GM12872 (cell line): Measurements from ENCODE around the gene JARID2.

Experiments
- TF ChIP-seq, protein P1 (sequence below): IDR thresholded peaks from 3 replicates; pipeline ENCODE4 v1.5.1; 2011; ENCODE audit warnings: low read depth, mild to moderate bottlenecking, low read length, moderate library complexity; ENCODE audit not compliant: insufficient read depth

The JARID2 gene

DNA sequence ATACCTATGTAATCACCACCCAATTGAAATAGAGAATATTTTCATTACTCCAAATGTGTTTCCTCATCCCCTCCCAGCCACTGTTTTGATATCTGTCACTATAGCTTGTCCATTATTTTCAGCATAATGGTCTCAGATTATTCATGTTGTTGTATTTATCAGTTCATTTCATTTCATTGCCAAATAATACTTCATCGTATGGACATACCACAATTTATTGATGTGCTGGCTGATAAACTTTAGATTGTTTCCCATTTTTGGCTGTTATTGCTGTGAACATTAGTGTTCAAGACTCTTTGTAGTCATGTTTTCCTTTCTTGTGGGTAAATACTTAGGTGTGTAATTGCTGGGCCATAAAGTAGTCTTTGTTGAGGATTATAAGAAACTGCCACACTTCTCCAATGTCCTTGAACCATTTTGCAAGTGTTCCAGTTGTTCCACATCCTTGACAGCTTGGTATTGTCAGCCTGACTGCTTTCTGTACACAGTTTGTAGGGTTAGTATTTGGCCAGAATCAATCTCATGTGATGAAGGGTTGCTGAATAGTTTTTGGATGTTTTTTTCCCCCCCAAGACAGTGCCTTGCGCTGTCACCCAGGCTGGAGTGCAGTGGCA lies 44.3 kb downstream of the JARID2 start:
- TF ChIP-seq, protein P1, sequence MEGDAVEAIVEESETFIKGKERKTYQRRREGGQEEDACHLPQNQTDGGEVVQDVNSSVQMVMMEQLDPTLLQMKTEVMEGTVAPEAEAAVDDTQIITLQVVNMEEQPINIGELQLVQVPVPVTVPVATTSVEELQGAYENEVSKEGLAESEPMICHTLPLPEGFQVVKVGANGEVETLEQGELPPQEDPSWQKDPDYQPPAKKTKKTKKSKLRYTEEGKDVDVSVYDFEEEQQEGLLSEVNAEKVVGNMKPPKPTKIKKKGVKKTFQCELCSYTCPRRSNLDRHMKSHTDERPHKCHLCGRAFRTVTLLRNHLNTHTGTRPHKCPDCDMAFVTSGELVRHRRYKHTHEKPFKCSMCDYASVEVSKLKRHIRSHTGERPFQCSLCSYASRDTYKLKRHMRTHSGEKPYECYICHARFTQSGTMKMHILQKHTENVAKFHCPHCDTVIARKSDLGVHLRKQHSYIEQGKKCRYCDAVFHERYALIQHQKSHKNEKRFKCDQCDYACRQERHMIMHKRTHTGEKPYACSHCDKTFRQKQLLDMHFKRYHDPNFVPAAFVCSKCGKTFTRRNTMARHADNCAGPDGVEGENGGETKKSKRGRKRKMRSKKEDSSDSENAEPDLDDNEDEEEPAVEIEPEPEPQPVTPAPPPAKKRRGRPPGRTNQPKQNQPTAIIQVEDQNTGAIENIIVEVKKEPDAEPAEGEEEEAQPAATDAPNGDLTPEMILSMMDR = no peak

DNA sequence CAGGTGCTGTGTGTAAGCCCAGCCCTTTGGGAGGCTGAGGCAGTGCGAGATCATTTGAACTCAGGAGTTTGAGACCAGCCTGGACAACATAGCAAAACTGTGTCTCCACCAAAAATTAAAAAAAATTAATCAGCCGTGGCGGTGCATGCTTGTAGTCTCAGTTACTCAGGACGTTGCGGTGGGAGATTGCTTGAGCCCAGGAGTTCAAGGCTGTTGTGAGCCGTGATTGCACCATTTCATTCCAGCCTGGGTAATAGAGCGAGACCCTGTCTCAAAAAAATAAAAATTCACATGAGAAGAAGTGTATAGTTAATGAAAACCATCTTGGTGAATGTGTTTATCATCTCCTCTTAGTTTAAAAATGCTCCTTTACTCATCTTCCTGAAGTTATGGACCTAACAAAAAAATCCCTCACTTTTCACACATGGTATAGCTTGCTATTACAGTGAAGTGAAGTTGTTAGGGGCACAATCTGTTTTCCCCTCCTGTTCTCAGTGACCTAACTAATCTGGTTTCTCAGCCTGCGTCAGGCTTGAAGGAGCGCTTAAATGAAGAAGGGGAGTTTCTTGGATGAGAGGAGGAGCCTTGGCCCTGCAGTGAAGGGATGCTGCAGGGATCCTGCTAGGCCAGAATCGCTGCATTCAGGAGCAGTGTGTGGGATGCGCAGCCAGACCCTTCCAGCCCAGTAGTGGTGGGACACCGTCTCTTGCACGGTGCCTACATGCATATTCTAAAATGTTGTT lies 45.3 kb downstream of the JARID2 start:
- TF ChIP-seq, protein P1 = no peak

DNA sequence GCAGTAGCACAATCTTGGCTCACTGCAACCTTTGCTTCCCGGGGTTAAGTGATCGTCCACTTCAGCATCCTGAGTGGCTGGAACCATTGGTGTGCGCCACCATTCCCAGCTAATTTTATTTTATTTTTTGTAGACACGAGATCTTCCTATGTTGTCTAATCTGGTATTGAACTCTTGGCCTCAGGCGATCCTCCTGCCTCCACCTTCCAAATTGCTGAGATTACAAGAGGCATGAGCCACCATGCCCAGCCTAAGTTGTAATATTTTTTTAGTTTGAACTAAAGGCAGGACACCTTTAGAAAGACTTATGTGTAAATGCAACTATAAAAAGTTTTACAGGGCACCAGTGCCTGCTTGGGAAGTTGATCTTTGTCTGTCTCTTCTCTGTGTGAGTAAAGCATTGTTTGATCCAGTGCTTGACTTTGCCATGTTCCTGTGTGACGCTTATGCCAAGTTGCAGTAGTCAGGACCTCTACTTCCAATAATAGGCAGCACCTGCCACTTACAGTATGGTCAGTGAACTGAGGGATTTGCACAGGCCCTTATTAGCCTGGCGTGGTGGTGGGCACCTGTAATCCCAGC lies 46.9 kb downstream of the JARID2 start:
- TF ChIP-seq, protein P1 = no peak

DNA sequence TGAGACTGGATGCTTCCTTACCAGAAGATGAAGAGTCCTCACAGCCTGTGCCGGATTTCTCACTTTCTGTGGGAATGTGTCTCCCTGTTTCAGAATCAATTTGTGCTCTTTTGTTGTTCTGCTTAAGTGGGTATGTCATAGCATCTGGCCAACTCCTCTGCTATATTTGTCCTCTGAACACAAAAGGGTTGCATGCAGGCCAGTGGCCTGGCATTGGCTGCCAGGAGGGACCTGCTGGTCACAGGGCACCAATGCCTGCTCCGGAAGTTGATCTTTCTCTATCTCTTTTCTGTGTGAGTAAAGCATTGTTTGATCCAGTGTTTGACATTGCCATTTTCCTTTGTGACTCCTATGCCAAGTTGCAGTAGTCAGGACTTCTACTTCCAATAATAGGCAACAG lies 47.8 kb downstream of the JARID2 start:
- TF ChIP-seq, protein P1 = no peak

DNA sequence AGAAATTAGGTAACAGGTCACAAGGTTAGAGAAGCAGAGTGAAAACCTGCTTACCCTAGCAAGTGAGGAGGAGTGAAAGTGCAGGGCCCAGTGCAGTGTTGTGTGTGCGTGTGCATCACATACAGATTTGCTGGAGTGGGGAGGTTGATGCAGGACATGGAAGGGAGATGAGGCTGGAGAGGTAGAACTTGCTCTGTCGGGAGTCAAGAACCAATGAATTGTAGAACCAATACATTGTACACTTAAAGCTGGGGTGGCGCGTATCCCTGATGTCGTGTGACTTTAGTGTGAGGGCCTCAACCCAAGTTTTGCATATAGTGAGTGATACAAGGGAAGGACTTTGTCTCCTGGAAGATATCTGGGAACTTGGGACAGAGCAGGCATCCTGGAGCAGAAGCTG lies 48.6 kb downstream of the JARID2 start:
- TF ChIP-seq, protein P1 = no peak

DNA sequence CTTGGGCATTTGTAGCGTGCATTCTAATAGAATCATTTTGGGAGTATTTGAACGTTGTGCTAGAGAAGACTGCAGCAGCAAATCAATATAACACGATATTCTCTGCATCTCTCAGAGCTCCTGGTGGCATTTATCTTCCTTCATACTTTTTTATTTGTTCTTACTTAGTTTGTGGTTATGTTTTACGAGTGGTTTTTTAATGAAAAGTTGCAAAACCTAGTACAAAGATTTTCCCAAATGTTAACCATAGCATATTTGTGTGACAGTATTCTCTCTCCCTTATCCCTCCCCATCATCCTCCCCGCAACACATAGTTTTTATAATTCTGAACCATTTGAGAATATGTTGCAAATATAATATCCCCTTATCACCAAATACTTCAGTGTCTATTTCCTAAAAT lies 50.4 kb downstream of the JARID2 start:
- TF ChIP-seq, protein P1 = no peak

DNA sequence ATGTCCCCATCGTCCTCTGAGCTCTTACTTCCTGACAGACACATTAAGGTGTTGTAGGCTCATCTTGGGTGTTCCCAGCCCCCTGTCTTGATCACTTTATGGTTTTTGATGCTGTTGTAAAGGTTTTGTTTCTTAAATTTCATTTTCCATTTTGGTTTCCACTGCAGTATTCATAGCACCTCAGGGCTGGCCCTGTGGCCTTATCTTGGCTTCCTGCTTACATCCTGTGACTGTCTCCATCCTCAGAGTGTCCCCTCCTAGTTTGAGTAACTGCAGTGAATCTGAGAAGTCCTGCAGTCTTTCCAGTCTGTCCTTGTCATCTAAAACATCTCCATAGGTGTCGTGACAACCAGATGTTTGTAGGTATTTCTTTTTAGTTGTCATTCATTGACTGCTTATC lies 50.9 kb downstream of the JARID2 start:
- TF ChIP-seq, protein P1 = no peak
